Activated naive CD8-positive, alpha-beta T cell treated with anti-CD3 and anti-CD28 coated beads, Interleukin-2, amount 10 ng/mL, durations not matched to agents 7 days and 5 days (primary cell): ENCODE measurements around the gene UBE2K. TPM values are rescaled to one million over a fixed set of nuclear protein-coding genes. Genes with fewer than 3 reads are reported as not detected.
"Not testable (repeated sequence)": the region's sequence is repeated elsewhere in the genome, so short reads cannot be mapped to it uniquely, and the experiment has no call there.

Source experiments
- ATAC-seq: fragments of 150-1000 bp; cut with Tn5 transposase; one replicate; pipeline ENCODE4 v1.10.0; 2021; ENCODE audit warnings: low read depth, moderate library complexity
- POLR2A ChIA-PET: fragments of 350-600 bp; sonication (Branson Sonifier 250); formaldehyde crosslinking; loops from one replicate; lab custom pipeline; 2021; ENCODE audit warnings: antibody characterized with exemption; lab: Charles Lee
- DNase-seq: peaks from one replicate; pipeline ENCODE4 v3.0.0; 2021
- H3K27ac Mint-ChIP-seq: one replicate; pipeline ENCODE4 v1.8.0; 2022; ENCODE audit warnings: mild to moderate bottlenecking, mixed read lengths
- H3K27me3 Mint-ChIP-seq: one replicate; pipeline ENCODE4 v1.8.0; 2022; ENCODE audit warnings: mild to moderate bottlenecking, moderate library complexity, mixed read lengths
- H3K36me3 Mint-ChIP-seq: one replicate; pipeline ENCODE4 v1.8.0; 2021; ENCODE audit warnings: mild to moderate bottlenecking, mixed read lengths
- H3K4me1 Mint-ChIP-seq: one replicate; pipeline ENCODE4 v1.8.0; 2021; ENCODE audit warnings: mixed read lengths
- H3K4me3 Mint-ChIP-seq: one replicate; pipeline ENCODE4 v1.8.0; 2022; ENCODE audit warnings: mild to moderate bottlenecking, moderate library complexity, mixed read lengths
- H3K9me3 Mint-ChIP-seq: one replicate; pipeline ENCODE4 v1.8.0; 2021; ENCODE audit warnings: mixed read lengths
- total RNA-seq, 2 experiments: library from RNA; stranded (reverse); gene quantifications; one replicate each; pipeline ENCODE4 v1.2.3, GENCODE V29; 2021

UBE2K gene
- total RNA-seq, 2 experiments from 2014 or later, result 67.4 to 73.1 TPM

DNA sequence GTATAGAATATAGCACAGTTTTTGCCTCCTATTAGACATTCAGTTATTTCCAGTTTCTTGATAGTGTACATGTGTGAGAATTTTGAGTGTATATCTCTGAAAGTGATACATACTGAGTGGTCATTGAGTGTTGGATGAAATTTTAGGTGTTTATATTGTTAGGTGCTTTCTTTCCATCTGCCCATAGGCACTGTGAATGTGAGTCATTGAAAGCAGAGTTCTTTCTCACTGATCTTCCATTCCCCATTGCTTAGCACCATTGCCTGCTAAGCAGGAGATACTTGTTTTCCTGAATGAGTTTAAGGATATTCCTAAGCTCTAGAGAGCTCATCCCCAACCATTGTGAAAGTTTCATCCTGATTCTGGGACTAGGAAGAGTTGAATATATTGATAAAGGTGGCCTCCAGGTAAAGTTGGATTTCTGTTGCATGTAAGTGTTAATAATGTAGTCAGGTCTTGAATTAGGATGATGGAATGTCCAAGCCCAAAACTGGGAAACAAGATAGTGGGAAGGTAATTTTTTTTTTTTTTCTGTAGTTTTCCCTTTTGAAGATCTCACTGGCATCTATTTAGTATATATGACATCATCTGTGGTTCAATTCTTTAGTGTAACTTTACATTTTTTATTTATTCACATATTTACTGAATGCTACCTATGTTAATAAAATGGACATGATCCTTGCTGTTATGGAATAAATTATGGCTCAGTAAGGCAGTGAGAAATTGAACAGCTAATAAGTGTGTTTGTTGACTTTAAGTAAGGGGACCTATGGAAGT is 22.1 kb downstream of the UBE2K start:
- Mint-ChIP-seq H3K4me1 (peaks cover 39% of the 10 kb centered on the region), H3K27me3 (no peaks in the 10 kb centered on the region), H3K27ac (no peak overlapping the region)

DNA sequence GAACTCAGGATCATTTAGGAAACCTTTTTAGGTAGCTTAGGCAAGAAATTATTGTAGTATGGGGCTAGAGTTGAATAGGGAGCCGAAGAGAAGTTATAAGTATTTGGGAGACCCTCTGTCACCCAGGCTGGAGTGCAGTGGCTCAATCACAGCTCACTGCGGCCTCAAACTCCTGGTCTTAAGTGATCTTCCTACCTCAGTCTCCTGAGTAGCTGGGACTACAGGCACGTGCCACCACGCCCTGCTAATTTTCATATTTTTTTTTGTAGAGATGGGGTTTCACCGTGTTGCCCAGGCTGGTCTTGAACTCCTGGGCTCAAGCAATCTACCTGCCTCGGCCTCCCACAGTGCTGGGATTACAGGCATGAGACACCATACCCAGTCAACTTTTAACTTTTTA is 23.3 kb downstream of the UBE2K start:
- peaks cover 21% of the 10 kb centered on the region for H3K36me3 Mint-ChIP-seq
- H3K27ac Mint-ChIP-seq, H3K9me3 Mint-ChIP-seq, H3K4me3 Mint-ChIP-seq, POLR2A ChIA-PET, DNase-seq, ATAC-seq, H3K27me3 Mint-ChIP-seq: not testable (repeated sequence)
- peaks cover 36% of the 10 kb centered on the region for H3K4me1 Mint-ChIP-seq

More for the DNA sequence above, 22.1 kb downstream of the UBE2K start:
- Mint-ChIP-seq H3K36me3 (peaks cover 22% of the 10 kb centered on the region), H3K4me3 (no peak overlapping the region), H3K9me3 (no peaks in the 10 kb centered on the region)
- POLR2A ChIA-PET, result interaction anchor here (0.6 to 0.7 kb wide), 2 partner anchors 9 to 12 kb away, joined by 3 read pairs; no protein-coding TSS in a partner anchor
- ATAC-seq, result no peak
- no peak for DNase-seq

DNA sequence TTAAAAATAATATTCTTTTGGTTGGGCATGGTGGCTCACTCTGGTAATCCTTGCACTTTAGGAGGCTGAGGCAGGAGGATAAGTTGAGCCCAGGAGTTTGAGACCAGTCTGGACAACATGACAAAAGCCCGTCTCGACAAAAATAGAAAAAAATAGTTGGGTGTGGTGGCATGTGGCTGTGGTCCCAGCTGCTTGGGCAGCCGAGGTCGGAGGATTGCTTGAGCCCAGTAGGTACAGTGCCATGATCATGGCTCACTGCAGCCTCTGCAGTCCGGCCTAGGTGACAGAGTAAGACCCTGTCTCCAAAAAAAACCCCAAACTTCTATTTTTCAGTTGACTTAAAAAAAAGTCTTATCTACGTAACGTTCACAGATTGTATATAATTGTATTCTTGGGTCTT is 23.9 kb downstream of the UBE2K start:
- ATAC-seq, result no peak
- POLR2A ChIA-PET, result no interaction called here
- Mint-ChIP-seq H3K27ac (no peak overlapping the region), H3K9me3 (no peaks in the 10 kb centered on the region), H3K4me1 (peaks cover 36% of the 10 kb centered on the region), H3K27me3 (no peaks in the 10 kb centered on the region), H3K4me3 (no peak overlapping the region), H3K36me3 (peaks cover 21% of the 10 kb centered on the region)
- no peak for DNase-seq

DNA sequence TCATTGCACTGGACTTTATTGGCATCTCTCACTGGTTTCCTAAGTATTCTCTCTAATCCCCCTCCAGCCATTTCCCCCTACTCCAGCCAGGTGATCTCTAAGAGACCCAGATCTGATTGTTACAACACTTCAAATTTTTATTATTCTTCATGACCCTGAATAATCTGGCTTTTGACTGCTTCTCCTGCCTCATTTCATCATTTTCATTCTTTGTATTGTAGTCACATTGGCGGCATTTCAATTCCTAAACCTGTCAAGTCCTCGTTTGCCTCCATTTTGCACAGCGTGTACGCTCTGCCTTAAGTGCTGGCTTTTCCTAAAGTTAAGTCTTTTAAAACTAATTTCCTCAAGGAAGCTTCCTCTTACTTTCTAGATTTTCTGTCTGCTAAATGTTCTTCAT is 31.6 kb downstream of the UBE2K start:
- no peak overlapping the region for H3K27ac Mint-ChIP-seq
- POLR2A ChIA-PET, result interaction anchor here (0.6 to 1.4 kb wide), 2 partner anchors 16 to 73 kb away, joined by 3 to 4 read pairs; no protein-coding TSS in a partner anchor
- no peaks in the 10 kb centered on the region for H3K27me3 Mint-ChIP-seq
- ATAC-seq (no peak), DNase-seq (no peak)
- H3K36me3 Mint-ChIP-seq, result peaks cover 8% of the 10 kb centered on the region
- H3K4me3 Mint-ChIP-seq, result no peak overlapping the region
- H3K9me3 Mint-ChIP-seq, result no peaks in the 10 kb centered on the region
- H3K4me1 Mint-ChIP-seq, result peaks cover 7% of the 10 kb centered on the region

DNA sequence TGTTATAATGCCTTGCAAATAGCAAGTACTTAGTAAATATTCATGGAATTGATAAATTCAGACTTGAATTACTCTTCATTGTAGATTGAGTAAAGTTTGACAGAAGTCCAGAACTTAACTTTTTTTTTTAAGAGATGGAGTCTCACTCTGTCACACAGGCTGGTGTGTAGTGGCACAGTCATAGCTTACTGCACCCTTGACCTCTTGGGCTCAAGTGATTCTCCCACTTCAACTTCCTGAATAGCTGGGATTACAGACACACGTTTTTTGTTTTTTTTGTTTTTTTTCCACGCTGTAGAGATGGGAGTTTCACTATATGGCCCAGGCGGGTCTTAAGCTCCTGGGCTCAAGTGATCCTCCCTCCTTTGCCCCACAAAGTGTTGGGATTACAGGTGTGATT is 32.1 kb downstream of the UBE2K start:
- POLR2A ChIA-PET, result interaction anchor here (0.6 to 1.4 kb wide), 4 partner anchors 16 to 926 kb away, joined by 3 to 6 read pairs (median 4); no protein-coding TSS in a partner anchor
- Mint-ChIP-seq H3K27me3 (no peaks in the 10 kb centered on the region), H3K36me3 (peaks cover 6% of the 10 kb centered on the region), H3K4me3 (no peak overlapping the region), H3K4me1 (peaks cover 4% of the 10 kb centered on the region), H3K9me3 (no peaks in the 10 kb centered on the region), H3K27ac (no peak overlapping the region)
- DNase-seq (no peak), ATAC-seq (no peak)

DNA sequence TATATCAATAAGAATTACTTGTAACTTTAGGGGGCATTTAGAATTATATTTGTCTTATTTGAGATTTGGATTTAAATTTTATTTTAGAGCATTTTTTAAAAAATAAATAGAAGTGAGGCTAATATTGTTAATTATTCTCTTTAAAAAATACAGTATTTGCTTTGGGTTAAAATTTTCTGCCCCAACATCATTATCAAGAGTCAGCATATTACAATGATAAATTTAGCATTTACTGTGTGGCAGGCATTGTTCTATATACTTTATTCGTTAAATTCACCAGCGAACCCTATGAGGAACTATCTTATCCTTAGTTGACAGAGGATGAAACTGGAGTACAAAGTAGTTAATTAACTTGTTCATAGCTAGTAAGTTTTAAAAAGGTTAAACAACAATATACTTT is 34.0 kb downstream of the UBE2K start:
- H3K9me3 Mint-ChIP-seq, result no peaks in the 10 kb centered on the region
- H3K27me3 Mint-ChIP-seq, result no peaks in the 10 kb centered on the region
- H3K4me1 Mint-ChIP-seq, result peaks cover 4% of the 10 kb centered on the region
- peaks cover 6% of the 10 kb centered on the region for H3K36me3 Mint-ChIP-seq
- DNase-seq (no peak), ATAC-seq (no peak)
- POLR2A ChIA-PET, result interaction anchor here (1.0 kb wide), 1 partner anchor 20 kb away, joined by 4 read pairs; no protein-coding TSS in a partner anchor
- H3K4me3 Mint-ChIP-seq, result no peak overlapping the region
- H3K27ac Mint-ChIP-seq, result no peak overlapping the region

DNA sequence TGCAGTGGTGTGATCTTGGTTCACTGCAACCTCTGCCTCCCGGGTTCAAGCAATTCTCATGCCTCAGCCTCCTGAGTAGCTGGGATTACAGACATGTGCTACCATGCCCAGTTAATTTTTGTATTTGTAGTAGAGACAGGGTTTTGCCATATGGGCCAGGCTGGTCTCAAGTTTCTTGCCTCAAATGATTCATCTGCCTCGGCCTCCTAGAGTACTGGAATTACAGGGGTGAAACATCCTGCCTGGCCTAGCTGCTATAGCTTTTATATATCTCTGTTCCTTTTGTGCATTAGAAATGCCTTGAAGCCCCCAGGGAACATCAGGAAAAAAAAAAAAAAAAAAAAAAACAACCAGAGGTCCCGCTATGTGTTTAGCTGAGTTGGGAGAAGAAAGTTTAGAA is 34.8 kb downstream of the UBE2K start:
- Mint-ChIP-seq H3K9me3 (no peaks in the 10 kb centered on the region), H3K4me3 (no peak overlapping the region), H3K36me3 (peaks cover 5% of the 10 kb centered on the region), H3K27me3 (no peaks in the 10 kb centered on the region), H3K27ac (no peak overlapping the region), H3K4me1 (peaks cover 4% of the 10 kb centered on the region)
- DNase-seq, result no peak
- no peak for ATAC-seq
- POLR2A ChIA-PET, result interaction anchor here (0.7 to 1.0 kb wide), 2 partner anchors 20 to 200 kb away, joined by 3 to 4 read pairs; no protein-coding TSS in a partner anchor

DNA sequence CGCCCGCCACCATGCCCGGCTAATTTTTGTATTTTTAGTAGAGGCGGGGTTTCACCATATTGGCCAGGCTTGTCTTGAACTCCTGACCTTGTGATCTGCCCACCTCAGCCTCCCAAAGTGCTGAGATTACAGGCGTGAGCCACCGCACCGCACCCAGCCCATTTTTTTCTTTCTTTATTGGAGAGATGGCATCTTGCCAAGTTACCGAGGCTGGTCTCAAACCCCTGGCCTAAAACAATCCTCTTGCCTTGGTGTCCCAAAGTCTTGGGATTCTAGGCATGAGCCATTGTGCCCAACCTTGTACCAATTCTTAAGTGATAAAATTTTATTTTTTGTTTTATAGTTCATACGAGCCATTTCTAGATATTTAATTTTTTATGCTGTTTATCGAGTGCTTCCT is 41.7 kb downstream of the UBE2K start:
- H3K36me3 Mint-ChIP-seq, H3K9me3 Mint-ChIP-seq, POLR2A ChIA-PET, DNase-seq, H3K4me1 Mint-ChIP-seq, H3K4me3 Mint-ChIP-seq, H3K27me3 Mint-ChIP-seq, H3K27ac Mint-ChIP-seq, ATAC-seq: not testable (repeated sequence)

DNA sequence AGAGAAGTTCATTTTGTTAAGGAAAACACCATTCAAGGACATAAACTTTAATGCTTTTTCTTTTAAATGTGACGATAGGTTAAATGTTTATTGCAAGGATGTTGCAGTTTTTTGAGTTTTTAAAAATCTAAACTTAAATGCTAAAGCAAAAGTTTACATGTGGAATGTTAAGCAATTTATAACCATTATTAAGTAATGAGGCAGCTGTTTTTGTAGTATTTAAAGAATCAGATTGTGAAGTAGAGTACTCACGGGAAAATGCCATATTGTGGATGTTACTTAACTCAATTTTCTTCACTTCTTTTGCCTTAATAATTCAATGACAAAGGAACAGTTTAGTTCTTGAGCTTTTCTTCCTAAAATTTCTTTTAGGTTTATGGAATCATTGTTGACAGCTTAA is 43.5 kb downstream of the UBE2K start:
- Mint-ChIP-seq H3K27me3 (no peaks in the 10 kb centered on the region), H3K4me3 (no peak overlapping the region), H3K27ac (no peak overlapping the region), H3K9me3 (no peaks in the 10 kb centered on the region), H3K4me1 (peaks cover 6% of the 10 kb centered on the region), H3K36me3 (peaks cover 11% of the 10 kb centered on the region)
- POLR2A ChIA-PET, result no interaction called here
- ATAC-seq (no peak), DNase-seq (no peak)

DNA sequence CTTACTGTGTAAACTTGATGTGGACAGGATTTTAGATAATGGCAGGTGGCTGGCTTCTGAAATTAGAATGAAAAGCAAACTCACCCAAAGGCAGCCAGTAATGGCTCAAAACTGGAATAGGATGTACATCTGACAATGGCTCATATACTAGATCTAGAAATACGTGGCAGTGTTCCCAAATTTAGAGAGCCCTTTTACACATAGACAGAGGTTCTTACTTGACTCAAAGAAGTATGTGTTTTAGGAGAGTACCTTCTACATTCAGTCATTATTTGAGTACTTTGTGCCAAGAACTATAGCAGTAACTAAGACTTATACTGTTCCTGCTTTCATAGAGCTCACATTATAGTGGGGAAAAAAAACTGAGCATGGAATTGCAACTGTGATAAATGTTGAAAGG is 48.0 kb downstream of the UBE2K start:
- H3K27ac Mint-ChIP-seq, result no peak overlapping the region
- peaks cover 11% of the 10 kb centered on the region for H3K4me1 Mint-ChIP-seq
- no peaks in the 10 kb centered on the region for H3K9me3 Mint-ChIP-seq
- H3K36me3 Mint-ChIP-seq, result peaks cover 16% of the 10 kb centered on the region
- DNase-seq (no peak), ATAC-seq (no peak)
- no peaks in the 10 kb centered on the region for H3K27me3 Mint-ChIP-seq
- H3K4me3 Mint-ChIP-seq, result no peak overlapping the region
- POLR2A ChIA-PET, result no interaction called here

DNA sequence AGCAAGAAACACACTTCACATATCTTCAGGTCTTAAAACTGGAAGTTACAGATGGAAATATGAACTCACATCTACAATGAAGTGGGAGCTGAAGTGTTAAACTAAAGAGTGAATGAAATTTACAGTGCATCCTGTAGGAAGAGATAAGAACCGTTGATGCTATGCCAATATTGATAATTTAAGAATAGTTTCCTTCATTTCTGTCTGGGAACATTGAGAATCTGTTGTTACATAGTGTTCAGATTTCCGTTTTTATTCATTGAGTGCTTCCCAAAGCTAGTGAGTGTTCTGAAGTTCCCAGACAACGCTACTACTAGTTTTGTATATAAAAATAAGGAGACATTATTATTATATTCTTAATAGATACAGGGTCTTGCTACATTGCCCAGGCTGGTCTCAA is 52.3 kb downstream of the UBE2K start:
- H3K4me3 Mint-ChIP-seq, result no peak overlapping the region
- H3K27me3 Mint-ChIP-seq, result no peaks in the 10 kb centered on the region
- ATAC-seq (no peak), DNase-seq (no peak)
- H3K4me1 Mint-ChIP-seq, result peaks cover 19% of the 10 kb centered on the region
- no peak overlapping the region for H3K27ac Mint-ChIP-seq
- no peaks in the 10 kb centered on the region for H3K9me3 Mint-ChIP-seq
- H3K36me3 Mint-ChIP-seq, result peaks cover 27% of the 10 kb centered on the region
- POLR2A ChIA-PET, result no interaction called here

DNA sequence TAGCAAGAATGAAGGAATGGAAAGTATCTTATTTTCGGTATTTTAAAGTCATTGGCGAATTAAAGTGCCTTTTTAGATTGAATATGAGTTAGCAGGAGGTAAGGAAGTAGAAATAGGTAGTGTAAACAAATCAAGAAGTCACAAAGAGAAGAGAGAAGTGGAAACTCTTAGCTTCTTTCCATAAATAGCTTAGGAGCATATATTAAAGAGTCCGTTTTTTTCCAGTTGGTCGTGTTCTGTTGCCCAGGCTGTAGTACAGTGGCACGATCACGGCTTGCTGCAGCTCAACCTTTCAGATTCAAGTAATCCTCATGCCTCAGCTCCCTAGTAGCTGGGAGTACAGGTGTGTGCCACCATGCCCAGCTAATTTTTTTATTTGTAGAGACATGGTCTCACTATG is 56.4 kb downstream of the UBE2K start:
- H3K27me3 Mint-ChIP-seq, result no peaks in the 10 kb centered on the region
- H3K27ac Mint-ChIP-seq, result no peak overlapping the region
- no peaks in the 10 kb centered on the region for H3K9me3 Mint-ChIP-seq
- peaks cover 10% of the 10 kb centered on the region for H3K4me1 Mint-ChIP-seq
- POLR2A ChIA-PET, result no interaction called here
- H3K4me3 Mint-ChIP-seq, result no peak overlapping the region
- no peak for DNase-seq
- ATAC-seq, result no peak
- peaks cover 33% of the 10 kb centered on the region for H3K36me3 Mint-ChIP-seq

DNA sequence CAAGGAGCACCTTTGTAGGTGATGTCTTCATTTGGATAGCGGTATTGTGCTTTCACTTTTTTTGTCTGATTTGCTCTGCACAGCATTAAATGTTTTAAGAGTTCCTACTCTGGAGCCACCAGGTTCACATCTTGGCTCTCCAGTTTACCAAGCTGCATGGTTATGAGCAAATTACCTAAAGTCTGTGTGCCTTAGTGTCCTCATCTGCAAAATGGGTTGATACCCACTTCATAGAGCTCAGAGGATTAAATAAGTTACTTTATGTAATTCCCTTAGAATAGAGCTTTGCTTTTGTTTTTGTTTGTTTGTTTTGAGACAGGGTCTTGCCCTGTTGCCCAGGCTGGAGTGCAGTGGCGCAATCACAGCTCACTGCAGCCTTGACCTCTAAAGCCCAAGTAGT is 58.2 kb downstream of the UBE2K start:
- ATAC-seq, result no peak
- Mint-ChIP-seq H3K27ac (no peak overlapping the region), H3K4me1 (peaks cover 10% of the 10 kb centered on the region), H3K27me3 (no peaks in the 10 kb centered on the region), H3K4me3 (no peak overlapping the region), H3K9me3 (no peaks in the 10 kb centered on the region), H3K36me3 (peaks cover 36% of the 10 kb centered on the region)
- no peak for DNase-seq
- POLR2A ChIA-PET, result no interaction called here

DNA sequence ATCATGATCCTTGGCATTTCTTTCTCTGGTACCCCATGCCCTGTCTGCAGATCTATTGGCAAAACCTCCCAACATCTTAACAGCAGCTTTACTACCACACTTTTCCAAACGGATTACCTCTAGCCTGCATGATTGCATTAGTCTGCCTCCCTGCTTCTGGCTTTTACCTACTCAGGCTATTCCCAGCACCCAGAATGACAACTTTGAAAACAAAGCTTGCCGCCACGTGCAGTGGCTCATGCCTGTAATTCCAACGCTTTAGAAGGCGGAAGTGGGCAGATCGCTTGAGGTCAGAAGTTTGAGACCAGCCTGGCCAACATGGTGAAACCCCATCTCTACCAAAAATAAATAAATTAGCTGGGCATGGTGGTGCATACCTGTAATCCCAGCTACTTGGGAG is 60.2 kb downstream of the UBE2K start:
- Mint-ChIP-seq H3K4me1 (peaks cover 5% of the 10 kb centered on the region), H3K27me3 (no peaks in the 10 kb centered on the region), H3K36me3 (peaks cover 36% of the 10 kb centered on the region), H3K9me3 (no peaks in the 10 kb centered on the region), H3K27ac (no peak overlapping the region), H3K4me3 (no peak overlapping the region)
- POLR2A ChIA-PET, result no interaction called here
- DNase-seq (no peak), ATAC-seq (no peak)
